RWPE2 (cell line): ENCODE data around the gene COPA.
"Not testable (repeated sequence)": the region's sequence is repeated elsewhere in the genome, so short reads cannot be mapped to it uniquely, and the experiment has no call there.

Experiments used
- ATAC-seq: fragments of 200-7000 bp; cut with Tn5 transposase; 3 replicates; pipeline ENCODE4 v1.9.1; 2021; ENCODE audit warnings: low read depth
- DNase-seq: peaks from one replicate; pipeline ENCODE4 v3.0.0-alpha.2; 2020; ENCODE audit warnings: low spot score
- H3K27ac ChIP-seq: fragments of 450-650 bp; 2 replicates; pipeline ENCODE4 v1.5.1; 2017; ENCODE audit warnings: mild to moderate bottlenecking; ENCODE audit not compliant: poor library complexity, severe bottlenecking
- H3K27me3 ChIP-seq: fragments of 250-450 bp; sonication (Bioruptor Pico); 2 replicates; pipeline ENCODE4 v1.5.1; 2021; ENCODE audit warnings: mild to moderate bottlenecking, moderate library complexity; ENCODE audit not compliant: insufficient read depth, poor library complexity, severe bottlenecking
- H3K36me3 ChIP-seq: fragments of 250-450 bp; sonication (Bioruptor Pico); 2 replicates; pipeline ENCODE4 v1.5.1; 2020; ENCODE audit warnings: low read depth, mild to moderate bottlenecking, moderate library complexity
- H3K4me1 ChIP-seq: fragments of 250-450 bp; sonication (Bioruptor Pico); 2 replicates; pipeline ENCODE4 v1.5.1; 2021; ENCODE audit warnings: mild to moderate bottlenecking, moderate library complexity; ENCODE audit not compliant: insufficient read depth, poor library complexity, severe bottlenecking
- H3K4me3 ChIP-seq: fragments of 250-450 bp; sonication (Bioruptor Pico); 2 replicates; pipeline ENCODE4 v1.5.1; 2021; ENCODE audit warnings: mild to moderate bottlenecking, moderate library complexity; ENCODE audit not compliant: severe bottlenecking
- H3K9me3 ChIP-seq: fragments of 250-450 bp; sonication (Bioruptor Pico); 2 replicates; pipeline ENCODE4 v1.5.1; 2021; ENCODE audit warnings: mild to moderate bottlenecking, moderate library complexity; ENCODE audit not compliant: severe bottlenecking
- CTCF ChIP-seq: fragments of 450-650 bp; IDR thresholded peaks from one replicate; pipeline ENCODE4 v1.5.1; 2017; ENCODE audit warnings: mild to moderate bottlenecking, moderate library complexity; ENCODE audit not compliant: poor library complexity, severe bottlenecking

COPA gene

GRCh38 chr1:160342953-160343869 is at the start of gene COPA, which contains the start of gene NCSTN:
TSS of gene COPA (minus strand) at chr1:160343250. CDS start at chr1:160343170, 80 bp downstream.
TSS of gene NCSTN (plus strand) at chr1:160343383. CDS start at chr1:160343397, 14 bp downstream.
- ATAC-seq, result peak; percentile 99
- Histone ChIP-seq H3K4me1 (peaks cover 8% of the 10 kb centered on the region), H3K27me3 (no peaks in the 10 kb centered on the region), H3K36me3 (peaks cover 72% of the 10 kb centered on the region), H3K9me3 (no peaks in the 10 kb centered on the region), H3K4me3 (peak within 1 kb of the TSS; percentile 78), H3K27ac (peak within 1 kb of the TSS; percentile 46)
- peak; percentile 91 for DNase-seq
- TF ChIP-seq CTCF, result no peak

- not testable (repeated sequence) for ATAC-seq, H3K27ac ChIP-seq, DNase-seq, H3K36me3 ChIP-seq, H3K9me3 ChIP-seq, H3K27me3 ChIP-seq, H3K4me1 ChIP-seq, H3K4me3 ChIP-seq
These were observed 45.4 kb upstream of the COPA start for GRCh38 chr1:160388406-160388805.

GRCh38 chr1:160384812-160385211 is 41.8 kb upstream of the COPA start:
- H3K9me3 ChIP-seq, DNase-seq, H3K4me3 ChIP-seq, H3K36me3 ChIP-seq, ATAC-seq, H3K4me1 ChIP-seq, H3K27me3 ChIP-seq, H3K27ac ChIP-seq: not testable (repeated sequence)

GRCh38 chr1:160377585-160378206 is 34.6 kb upstream of the COPA start:
- Histone ChIP-seq H3K27ac (no peak overlapping the region), H3K4me3 (no peak overlapping the region), H3K4me1 (peaks cover 9% of the 10 kb centered on the region), H3K9me3 (no peaks in the 10 kb centered on the region), H3K27me3 (no peaks in the 10 kb centered on the region), H3K36me3 (no peaks in the 10 kb centered on the region)
- DNase-seq (no peak), ATAC-seq (peak; percentile 68)
- no peak for TF ChIP-seq CTCF

GRCh38 chr1:160376525-160377131 is 33.6 kb upstream of the COPA start:
- no peaks in the 10 kb centered on the region for H3K27me3 ChIP-seq
- ATAC-seq, result peak; percentile 48; the same call in 2 of the 3 replicates
- H3K36me3 ChIP-seq, result no peaks in the 10 kb centered on the region
- peak; percentile 81 for TF ChIP-seq CTCF
- peaks cover 9% of the 10 kb centered on the region for H3K4me1 ChIP-seq
- H3K9me3 ChIP-seq, result no peaks in the 10 kb centered on the region
- no peak overlapping the region for H3K4me3 ChIP-seq
- H3K27ac ChIP-seq, result no peak overlapping the region
- no peak for DNase-seq
